Natural killer cell (primary cell): ENCODE measurements around the gene THRB. TPM values are rescaled to one million over a fixed set of nuclear protein-coding genes. Genes with fewer than 3 reads are reported as not detected.

Experiments used
- ATAC-seq, 3 donors: fragments of 150-1000 bp in 2 of 3; fragments of 200-7000 bp in 1 of 3; cut with Tn5 transposase; 1 replicate in 1 of 3; 2 replicates in 2 of 3; pipeline ENCODE4 v1.10.0; 2021; ENCODE audit warnings: mild to moderate bottlenecking in 2 of 3, moderate library complexity in 2 of 3
- DNase-seq, 2 donors: peaks; one replicate each; pipeline versions ENCODE4 v3.0.0 to v3.0.0-alpha.2; 2013 to 2021; ENCODE audit warnings: mixed read lengths in 1 of 2
- H3K27ac ChIP-seq: one replicate; pipeline ENCODE4 v1.5.1; 2013; ENCODE audit warnings: mild to moderate bottlenecking, low read length
- H3K27me3 ChIP-seq: one replicate; pipeline ENCODE4 v1.6.1; 2013; ENCODE audit warnings: low read length; ENCODE audit not compliant: control insufficient read depth, insufficient read depth
- H3K36me3 ChIP-seq: one replicate; pipeline ENCODE4 v1.6.1; 2013; ENCODE audit warnings: low read length; ENCODE audit not compliant: control insufficient read depth, insufficient read depth
- H3K4me1 ChIP-seq: one replicate; pipeline ENCODE4 v1.6.1; 2013; ENCODE audit warnings: low read length; ENCODE audit not compliant: control insufficient read depth, insufficient read depth
- H3K4me3 ChIP-seq: one replicate; pipeline ENCODE4 v1.5.1; 2013; ENCODE audit warnings: low read length
- H3K9me3 ChIP-seq: one replicate; pipeline ENCODE4 v1.6.1; 2013; ENCODE audit warnings: low read length; ENCODE audit not compliant: control insufficient read depth, insufficient read depth
- H3K27ac Mint-ChIP-seq, 2 donors: one replicate each; pipeline ENCODE4 v1.8.0; 2022; ENCODE audit warnings: mild to moderate bottlenecking in 2 of 2, mixed read lengths in 2 of 2, moderate library complexity in 1 of 2
- H3K27me3 Mint-ChIP-seq, 2 donors: one replicate each; pipeline ENCODE4 v1.8.0; 2022; ENCODE audit warnings: low read depth in 2 of 2, mixed read lengths in 2 of 2
- H3K36me3 Mint-ChIP-seq: one replicate; pipeline ENCODE4 v1.8.0; 2022; ENCODE audit warnings: mixed read lengths
- H3K4me1 Mint-ChIP-seq, 2 donors: one replicate each; pipeline ENCODE4 v1.8.0; 2022; ENCODE audit warnings: mixed read lengths in 2 of 2
- H3K4me3 Mint-ChIP-seq: one replicate; pipeline ENCODE4 v1.8.0; 2022; ENCODE audit warnings: mild to moderate bottlenecking, moderate library complexity, mixed read lengths
- H3K9me3 Mint-ChIP-seq, 2 donors: one replicate each; pipeline ENCODE4 v1.8.0; 2022; ENCODE audit warnings: mixed read lengths in 2 of 2
- CTCF ChIP-seq: fragments of 200-600 bp; IDR thresholded peaks from one replicate; pipeline ENCODE4 v1.8.0; 2022; ENCODE audit warnings: antibody characterized with exemption
- WGBS: methylation state at CpG from one replicate; pipeline ENCODE4 v1.1.7; 2013; ENCODE audit warnings: missing lambda C conversion rate; ENCODE audit not compliant: insufficient coverage; 5-methylcytosine and 5-hydroxymethylcytosine counted together
- intact Hi-C: fragments of 100-400 bp; cut with micrococcal nuclease; formaldehyde crosslinking; loops from one replicate; pipeline ENCODE4 v1.14.2; 2022
- total RNA-seq, 4 donors: library from RNA; stranded (reverse); fragments of 120-200 nt in 1 of 4; gene quantifications; one replicate each; pipeline versions ENCODE4 v1.2.3 to v1.2.4, GENCODE V29; 2013 to 2022

Gene THRB
- total RNA-seq, 3 donors from 2014 or later (not counting 1 experiment from before 2014, with no cell fraction given), result 0.05 TPM; not detected in 2

DNA sequence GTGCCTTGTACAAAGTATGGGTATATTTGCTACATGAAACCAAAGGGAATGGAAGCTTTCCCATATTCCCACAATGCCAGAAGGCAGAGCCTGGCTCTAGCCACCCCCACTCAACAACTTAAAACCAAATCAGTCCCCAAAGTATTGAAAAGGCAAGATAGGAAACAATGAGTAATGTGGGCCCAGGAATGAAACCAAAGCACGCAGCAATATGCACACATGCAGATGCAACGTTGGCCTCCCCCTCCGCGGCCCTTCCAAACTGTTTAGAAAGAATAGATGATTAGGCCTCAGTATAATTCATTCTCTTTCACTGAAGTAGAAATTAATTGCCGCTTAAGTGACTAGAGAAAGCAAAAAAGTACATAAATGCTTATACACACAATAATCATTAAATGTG, 59.1 kb downstream of the THRB start:
- Histone ChIP-seq H3K9me3 (no peaks in the 10 kb centered on the region), H3K27me3 (no peaks in the 10 kb centered on the region), H3K36me3 (no peaks in the 10 kb centered on the region), H3K4me3 (no peak overlapping the region), H3K27ac (no peak overlapping the region), H3K4me1 (no peaks in the 10 kb centered on the region)
- Mint-ChIP-seq H3K9me3 (peaks cover 2 to 8% of the 10 kb centered on the region in 2 donors), H3K36me3 (no peaks in the 10 kb centered on the region), H3K4me3 (no peak overlapping the region), H3K27me3 (no peaks in the 10 kb centered on the region), H3K27ac (no peak overlapping the region), H3K4me1 (no peaks in the 10 kb centered on the region)
- no peak for ATAC-seq
- intact Hi-C loops, result no loop called here
- no peak for TF ChIP-seq CTCF
- WGBS, result 96% methylated on average over 4 of the region's 5 CpGs
- no peak for DNase-seq

GRCh38 chr3:24434651-24435050, 60.0 kb downstream of the THRB start:
- no peaks in the 10 kb centered on the region for H3K27me3 ChIP-seq
- ATAC-seq (no peak), DNase-seq (no peak)
- H3K9me3 ChIP-seq, result no peaks in the 10 kb centered on the region
- H3K4me1 ChIP-seq, result no peaks in the 10 kb centered on the region
- no peak for TF ChIP-seq CTCF
- peaks cover 4 to 8% of the 10 kb centered on the region in 2 donors for H3K9me3 Mint-ChIP-seq
- no peak overlapping the region for H3K27ac ChIP-seq
- H3K4me3 Mint-ChIP-seq, result no peak overlapping the region
- no peaks in the 10 kb centered on the region for H3K36me3 ChIP-seq
- no peak overlapping the region for H3K27ac Mint-ChIP-seq
- H3K36me3 Mint-ChIP-seq, result no peaks in the 10 kb centered on the region
- H3K4me3 ChIP-seq, result no peak overlapping the region
- no peaks in the 10 kb centered on the region for H3K4me1 Mint-ChIP-seq
- intact Hi-C loops, result no loop called here
- WGBS, result 96% methylated on average over 1 of the region's 1 CpG
- H3K27me3 Mint-ChIP-seq, result no peaks in the 10 kb centered on the region

DNA sequence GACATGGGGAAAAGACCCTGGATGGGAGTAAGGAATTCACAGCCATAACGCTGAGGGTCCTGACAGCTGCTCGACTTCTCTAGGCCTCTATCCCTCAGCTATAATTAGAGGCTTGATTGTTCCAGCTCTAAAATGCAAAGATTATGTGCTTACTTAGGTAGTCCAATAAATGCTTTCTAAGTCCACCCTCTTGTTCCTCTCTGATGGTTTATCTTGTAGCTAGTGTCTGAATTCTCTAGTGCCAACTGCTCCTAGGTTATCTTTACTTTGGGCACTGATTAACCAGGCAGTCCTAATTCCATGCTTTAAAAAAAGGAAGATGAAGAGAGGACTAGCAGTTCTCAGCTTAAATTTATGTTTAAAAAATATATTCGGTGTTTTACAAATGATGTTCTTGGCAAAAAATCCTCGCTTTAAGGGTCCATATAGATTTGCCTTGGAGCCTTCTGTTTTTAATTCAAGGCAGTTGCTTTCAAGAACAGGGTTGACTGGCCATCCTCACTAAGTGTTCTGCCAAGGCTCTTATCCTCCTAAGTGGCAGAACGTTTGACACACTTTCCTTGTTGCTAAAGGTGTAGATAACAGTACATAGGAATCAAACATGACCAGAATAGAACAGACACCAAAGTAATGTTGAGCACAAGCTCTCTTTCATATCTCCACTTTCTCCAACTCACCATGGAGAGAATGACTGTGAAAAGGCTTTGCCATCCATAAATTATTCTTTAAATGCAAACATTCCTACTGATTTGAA, 60.6 kb downstream of the THRB start:
- DNase-seq, result no peak
- no peak for ATAC-seq
- intact Hi-C loops, result no loop called here
- H3K4me1 ChIP-seq, result no peaks in the 10 kb centered on the region
- 96% methylated on average over 5 of the region's 5 CpGs for WGBS
- no peak overlapping the region for H3K27ac ChIP-seq
- H3K9me3 ChIP-seq, result no peaks in the 10 kb centered on the region
- H3K36me3 ChIP-seq, result no peaks in the 10 kb centered on the region
- no peaks in the 10 kb centered on the region for H3K27me3 ChIP-seq
- Mint-ChIP-seq H3K27ac (no peak overlapping the region), H3K4me3 (no peak overlapping the region), H3K27me3 (no peaks in the 10 kb centered on the region), H3K36me3 (no peaks in the 10 kb centered on the region), H3K9me3 (peaks cover 4 to 8% of the 10 kb centered on the region in 2 donors), H3K4me1 (no peaks in the 10 kb centered on the region)
- H3K4me3 ChIP-seq, result no peak overlapping the region
- no peak for TF ChIP-seq CTCF

GRCh38 chr3:24432989-24433388, 61.7 kb downstream of the THRB start:
- H3K4me1 Mint-ChIP-seq, result no peaks in the 10 kb centered on the region
- intact Hi-C loops, result no loop called here
- Histone ChIP-seq H3K36me3 (no peaks in the 10 kb centered on the region), H3K9me3 (no peaks in the 10 kb centered on the region), H3K27me3 (no peaks in the 10 kb centered on the region), H3K4me3 (no peak overlapping the region), H3K4me1 (no peaks in the 10 kb centered on the region), H3K27ac (no peak overlapping the region)
- no peak for ATAC-seq
- H3K27me3 Mint-ChIP-seq, result no peaks in the 10 kb centered on the region
- H3K27ac Mint-ChIP-seq, result no peak overlapping the region
- no peaks in the 10 kb centered on the region for H3K36me3 Mint-ChIP-seq
- TF ChIP-seq CTCF, result no peak
- H3K4me3 Mint-ChIP-seq, result no peak overlapping the region
- peaks cover 4 to 8% of the 10 kb centered on the region in 2 donors for H3K9me3 Mint-ChIP-seq
- no peak for DNase-seq
